K562 (cell line): ENCODE data around the gene DNAJB11. TPM values are rescaled to one million over a fixed set of nuclear protein-coding genes. Genes with fewer than 3 reads are reported as not detected.

Experiments
- BRD4 ChIP-seq: fragments of 200-600 bp; sonication (generic); IDR thresholded peaks from 2 replicates; pipeline ENCODE4 v1.6.1; 2017; ENCODE audit warnings: inconsistent platforms
- CBX5 ChIP-seq: IDR thresholded peaks from 2 replicates; pipeline ENCODE4 v1.6.1; 2014; ENCODE audit warnings: low read depth, borderline replicate concordance
- RAD51 ChIP-seq: fragments of 450-650 bp; IDR thresholded peaks from 2 replicates; pipeline ENCODE4 v1.7.1; 2016; ENCODE audit warnings: low read depth, mild to moderate bottlenecking, borderline replicate concordance
- RNF2 ChIP-seq: sonication (generic); IDR thresholded peaks from 2 replicates; pipeline ENCODE4 v1.6.1; 2016
- ZBTB17 ChIP-seq: fragments of 450-650 bp; formaldehyde crosslinking; IDR thresholded peaks from 2 replicates; pipeline ENCODE4 v1.4.0; 2020; ENCODE audit warnings: mild to moderate bottlenecking
- ZC3H11A ChIP-seq: IDR thresholded peaks from 2 replicates; pipeline ENCODE4 v1.6.1; 2012; ENCODE audit warnings: low read depth, low read length, improper control_type of control experiment
- ZNF592 ChIP-seq: fragments of 450-650 bp; IDR thresholded peaks from 2 replicates; pipeline ENCODE4 v1.6.1; 2017; ENCODE audit warnings: antibody characterized with exemption, mild to moderate bottlenecking
- polyA plus RNA-seq, 8 experiments: library from polyadenylated mRNA; depleted of rRNA in 4 of 8; stranded (reverse) in 5 of 8; unstranded in 3 of 8; fragments of >200 nt; fragmentation: Nextera tagmentation in 2 of 8; fragmentation: Illumina TruSeq in 1 of 8; extraction: Ambion mirVana in 2 of 8; extraction: Trizol in 1 of 8; gene quantifications; 2 replicates each; pipeline versions ENCODE4 v1.2.1 to v1.2.3, GENCODE V29; 2011 to 2014; ENCODE audit warnings: inconsistent platforms in 1 of 8, missing spikeins in 1 of 8
- total RNA-seq, 7 experiments: library from RNA; depleted of rRNA in 6 of 7; stranded (reverse); fragments of >200 nt in 6 of 7; fragmentation: Illumina TruSeq in 2 of 7; extraction: Trizol in 2 of 7; gene quantifications; 2 replicates each; pipeline versions ENCODE4 v1.2.1 to v1.2.3, GENCODE V29; 2011 to 2021; ENCODE audit warnings: low replicate concordance in 1 of 7
- TF ChIP-seq, protein P1 (sequence below): sonication (generic); formaldehyde crosslinking; IDR thresholded peaks from 2 replicates; pipeline ENCODE4 v1.8.1; 2023; ENCODE audit warnings: missing genetic modification reagents, mild to moderate bottlenecking, borderline replicate concordance
- TF ChIP-seq, protein P2 (sequence below): IDR thresholded peaks from 3 replicates; pipeline ENCODE4 v1.6.1; 2011; ENCODE audit warnings: borderline replicate concordance, mild to moderate bottlenecking; ENCODE audit not compliant: insufficient read length, insufficient read depth
- TF ChIP-seq, protein P3 (sequence below): sonication (generic); formaldehyde crosslinking; IDR thresholded peaks from 2 replicates; pipeline ENCODE4 v1.8.1; 2023; ENCODE audit warnings: mild to moderate bottlenecking, missing genetic modification reagents
- TF ChIP-seq, protein P4 (sequence below): fragments of 250-450 bp; sonication (Bioruptor Pico); IDR thresholded peaks from 2 replicates; pipeline ENCODE4 v1.5.0; 2022; ENCODE audit warnings: mild to moderate bottlenecking

Gene DNAJB11
- total and polyA plus RNA-seq, 9 of the 15 experiments (the other 6 are each of a cell fraction or from before 2014, with no cell fraction given) = 14.8 to 74.7 (median 63.8) TPM

GRCh38 chr3:186570096-186570940 is at the start of gene DNAJB11 (continued):
- TF ChIP-seq, protein P1, sequence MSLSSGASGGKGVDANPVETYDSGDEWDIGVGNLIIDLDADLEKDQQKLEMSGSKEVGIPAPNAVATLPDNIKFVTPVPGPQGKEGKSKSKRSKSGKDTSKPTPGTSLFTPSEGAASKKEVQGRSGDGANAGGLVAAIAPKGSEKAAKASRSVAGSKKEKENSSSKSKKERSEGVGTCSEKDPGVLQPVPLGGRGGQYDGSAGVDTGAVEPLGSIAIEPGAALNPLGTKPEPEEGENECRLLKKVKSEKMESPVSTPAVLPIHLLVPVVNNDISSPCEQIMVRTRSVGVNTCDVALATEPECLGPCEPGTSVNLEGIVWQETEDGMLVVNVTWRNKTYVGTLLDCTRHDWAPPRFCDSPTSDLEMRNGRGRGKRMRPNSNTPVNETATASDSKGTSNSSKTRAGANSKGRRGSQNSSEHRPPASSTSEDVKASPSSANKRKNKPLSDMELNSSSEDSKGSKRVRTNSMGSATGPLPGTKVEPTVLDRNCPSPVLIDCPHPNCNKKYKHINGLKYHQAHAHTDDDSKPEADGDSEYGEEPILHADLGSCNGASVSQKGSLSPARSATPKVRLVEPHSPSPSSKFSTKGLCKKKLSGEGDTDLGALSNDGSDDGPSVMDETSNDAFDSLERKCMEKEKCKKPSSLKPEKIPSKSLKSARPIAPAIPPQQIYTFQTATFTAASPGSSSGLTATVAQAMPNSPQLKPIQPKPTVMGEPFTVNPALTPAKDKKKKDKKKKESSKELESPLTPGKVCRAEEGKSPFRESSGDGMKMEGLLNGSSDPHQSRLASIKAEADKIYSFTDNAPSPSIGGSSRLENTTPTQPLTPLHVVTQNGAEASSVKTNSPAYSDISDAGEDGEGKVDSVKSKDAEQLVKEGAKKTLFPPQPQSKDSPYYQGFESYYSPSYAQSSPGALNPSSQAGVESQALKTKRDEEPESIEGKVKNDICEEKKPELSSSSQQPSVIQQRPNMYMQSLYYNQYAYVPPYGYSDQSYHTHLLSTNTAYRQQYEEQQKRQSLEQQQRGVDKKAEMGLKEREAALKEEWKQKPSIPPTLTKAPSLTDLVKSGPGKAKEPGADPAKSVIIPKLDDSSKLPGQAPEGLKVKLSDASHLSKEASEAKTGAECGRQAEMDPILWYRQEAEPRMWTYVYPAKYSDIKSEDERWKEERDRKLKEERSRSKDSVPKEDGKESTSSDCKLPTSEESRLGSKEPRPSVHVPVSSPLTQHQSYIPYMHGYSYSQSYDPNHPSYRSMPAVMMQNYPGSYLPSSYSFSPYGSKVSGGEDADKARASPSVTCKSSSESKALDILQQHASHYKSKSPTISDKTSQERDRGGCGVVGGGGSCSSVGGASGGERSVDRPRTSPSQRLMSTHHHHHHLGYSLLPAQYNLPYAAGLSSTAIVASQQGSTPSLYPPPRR (CRISPR knock-in tag) = no peak
- TF ChIP-seq ZBTB17 (CRISPR knock-in tag) (no peak), BRD4 (no peak), RAD51 (no peak), RNF2 (no peak), ZNF592 (no peak), ZC3H11A (no peak), CBX5 (no peak)
- TF ChIP-seq, protein P2, sequence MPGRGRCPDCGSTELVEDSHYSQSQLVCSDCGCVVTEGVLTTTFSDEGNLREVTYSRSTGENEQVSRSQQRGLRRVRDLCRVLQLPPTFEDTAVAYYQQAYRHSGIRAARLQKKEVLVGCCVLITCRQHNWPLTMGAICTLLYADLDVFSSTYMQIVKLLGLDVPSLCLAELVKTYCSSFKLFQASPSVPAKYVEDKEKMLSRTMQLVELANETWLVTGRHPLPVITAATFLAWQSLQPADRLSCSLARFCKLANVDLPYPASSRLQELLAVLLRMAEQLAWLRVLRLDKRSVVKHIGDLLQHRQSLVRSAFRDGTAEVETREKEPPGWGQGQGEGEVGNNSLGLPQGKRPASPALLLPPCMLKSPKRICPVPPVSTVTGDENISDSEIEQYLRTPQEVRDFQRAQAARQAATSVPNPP = no peak
- TF ChIP-seq, protein P3, sequence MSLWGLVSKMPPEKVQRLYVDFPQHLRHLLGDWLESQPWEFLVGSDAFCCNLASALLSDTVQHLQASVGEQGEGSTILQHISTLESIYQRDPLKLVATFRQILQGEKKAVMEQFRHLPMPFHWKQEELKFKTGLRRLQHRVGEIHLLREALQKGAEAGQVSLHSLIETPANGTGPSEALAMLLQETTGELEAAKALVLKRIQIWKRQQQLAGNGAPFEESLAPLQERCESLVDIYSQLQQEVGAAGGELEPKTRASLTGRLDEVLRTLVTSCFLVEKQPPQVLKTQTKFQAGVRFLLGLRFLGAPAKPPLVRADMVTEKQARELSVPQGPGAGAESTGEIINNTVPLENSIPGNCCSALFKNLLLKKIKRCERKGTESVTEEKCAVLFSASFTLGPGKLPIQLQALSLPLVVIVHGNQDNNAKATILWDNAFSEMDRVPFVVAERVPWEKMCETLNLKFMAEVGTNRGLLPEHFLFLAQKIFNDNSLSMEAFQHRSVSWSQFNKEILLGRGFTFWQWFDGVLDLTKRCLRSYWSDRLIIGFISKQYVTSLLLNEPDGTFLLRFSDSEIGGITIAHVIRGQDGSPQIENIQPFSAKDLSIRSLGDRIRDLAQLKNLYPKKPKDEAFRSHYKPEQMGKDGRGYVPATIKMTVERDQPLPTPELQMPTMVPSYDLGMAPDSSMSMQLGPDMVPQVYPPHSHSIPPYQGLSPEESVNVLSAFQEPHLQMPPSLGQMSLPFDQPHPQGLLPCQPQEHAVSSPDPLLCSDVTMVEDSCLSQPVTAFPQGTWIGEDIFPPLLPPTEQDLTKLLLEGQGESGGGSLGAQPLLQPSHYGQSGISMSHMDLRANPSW (CRISPR knock-in tag) = no peak
- TF ChIP-seq, protein P4, sequence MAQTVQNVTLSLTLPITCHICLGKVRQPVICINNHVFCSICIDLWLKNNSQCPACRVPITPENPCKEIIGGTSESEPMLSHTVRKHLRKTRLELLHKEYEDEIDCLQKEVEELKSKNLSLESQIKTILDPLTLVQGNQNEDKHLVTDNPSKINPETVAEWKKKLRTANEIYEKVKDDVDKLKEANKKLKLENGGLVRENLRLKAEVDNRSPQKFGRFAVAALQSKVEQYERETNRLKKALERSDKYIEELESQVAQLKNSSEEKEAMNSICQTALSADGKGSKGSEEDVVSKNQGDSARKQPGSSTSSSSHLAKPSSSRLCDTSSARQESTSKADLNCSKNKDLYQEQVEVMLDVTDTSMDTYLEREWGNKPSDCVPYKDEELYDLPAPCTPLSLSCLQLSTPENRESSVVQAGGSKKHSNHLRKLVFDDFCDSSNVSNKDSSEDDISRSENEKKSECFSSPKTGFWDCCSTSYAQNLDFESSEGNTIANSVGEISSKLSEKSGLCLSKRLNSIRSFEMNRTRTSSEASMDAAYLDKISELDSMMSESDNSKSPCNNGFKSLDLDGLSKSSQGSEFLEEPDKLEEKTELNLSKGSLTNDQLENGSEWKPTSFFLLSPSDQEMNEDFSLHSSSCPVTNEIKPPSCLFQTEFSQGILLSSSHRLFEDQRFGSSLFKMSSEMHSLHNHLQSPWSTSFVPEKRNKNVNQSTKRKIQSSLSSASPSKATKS (CRISPR knock-in tag) = no peak
